Measurements from ENCODE around the gene TMEM17. TPM values are rescaled to one million over a fixed set of nuclear protein-coding genes. Genes with fewer than 3 reads are reported as not detected.

TMEM17 gene
- total RNA-seq, 1 experiment from 2014 or later = 3.2 TPM

GRCh38 chr2:62461707-62462106, 44.3 kb downstream of the TMEM17 start:
- TF ChIP-seq ATF3 (IDR thresholded peaks at IDR 0.05) = no peak
- no peak for TF ChIP-seq MAX (IDR thresholded peaks at IDR 0.05)
- no peak for TF ChIP-seq SRF (IDR thresholded peaks at IDR 0.05; ENCODE audit: low read depth)
- TF ChIP-seq EGR1 (IDR thresholded peaks at IDR 0.05; ENCODE audit: low read depth) = no peak
- TF ChIP-seq CEBPB (IDR thresholded peaks at IDR 0.05; ENCODE audit: low read depth) = no peak
- TF ChIP-seq SP1 (IDR thresholded peaks at IDR 0.05; ENCODE audit: low read depth) = no peak
- TF ChIP-seq RAD21 (IDR thresholded peaks at IDR 0.05; ENCODE audit: low read depth) = no peak
- TF ChIP-seq JUND (IDR thresholded peaks at IDR 0.05) = no peak
- TF ChIP-seq REST (IDR thresholded peaks at IDR 0.05; ENCODE audit: low read depth) = no peak
- no peak for TF ChIP-seq ELF1 (IDR thresholded peaks at IDR 0.05; ENCODE audit: borderline replicate concordance, low read depth)
- no peak for TF ChIP-seq ZBTB33 (IDR thresholded peaks at IDR 0.05; ENCODE audit: extremely low read depth, insufficient replicate concordance, low read length)
- ChIA-PET CTCF (no interaction called here), POLR2A (interaction anchor here (4.0 kb wide), 1 partner anchor 117 kb away, joined by 14 read pairs; no protein-coding TSS in a partner anchor), RAD21 (ENCODE audit: low non-redundant PET in 1 of 2, low total read pairs in 2 of 2, uncharacterized antibody in 2 of 2, unreplicated experiment in 2 of 2) (no interaction called here)
- Histone ChIP-seq H3K27ac (ENCODE audit: low read depth, low read length) (peak overlapping the region; percentile 74), H3K9me3 (ENCODE audit: control insufficient read depth in 1 of 2, insufficient read depth in 1 of 2, low read depth in 1 of 2, low read length in 2 of 2) (no peaks in the 10 kb centered on the region), H3K79me2 (ENCODE audit: insufficient read depth, low read length) (no peaks in the 10 kb centered on the region), H3K36me3 (ENCODE audit: control insufficient read depth in 1 of 2, insufficient read depth in 2 of 2, low read length in 2 of 2) (no peaks in the 10 kb centered on the region), H3K27me3 (ENCODE audit: insufficient read depth, low read length) (no peaks in the 10 kb centered on the region), H3K4me2 (ENCODE audit: low read length) (no peak overlapping the region), H2AFZ (ENCODE audit: low read depth, low read length, poor library complexity, severe bottlenecking) (no peak overlapping the region), H3K9ac (ENCODE audit: low read length) (no peak overlapping the region), H3K9me2 (ENCODE audit: insufficient read depth) (no peaks in the 10 kb centered on the region), H3K4me3 (replicated peaks in 1 of 2; ENCODE audit: low read depth in 1 of 2, low read length in 2 of 2) (no peak overlapping the region), H3K4me1 (ENCODE audit: control insufficient read depth in 1 of 2, insufficient read depth in 2 of 2, low read length in 2 of 2) (peaks cover 41 to 80% of the 10 kb centered on the region in 2 experiments), H4K20me1 (ENCODE audit: insufficient read depth) (no peaks in the 10 kb centered on the region)
- ATAC-seq = no peak
- no peak for DNase-seq (ENCODE audit: low read depth, low spot score)
- intact Hi-C loops (cut with micrococcal nuclease) = no loop called here
- no TSS peak for BruUV-seq (replicated peaks)
